Measurements from ENCODE around the gene KAT6B.

GRCh38 chr10:74983383-74983782 is 157.0 kb downstream of the KAT6B start:
- TF ChIP-seq EZH2 (IDR thresholded peaks at IDR 0.05; ENCODE audit: borderline replicate concordance, insufficient read depth, low read length, poor library complexity, severe bottlenecking), result no peak
- TF ChIP-seq REST (IDR thresholded peaks at IDR 0.05; ENCODE audit: borderline replicate concordance), result no peak
- no peak for TF ChIP-seq SMC3 (conservative IDR thresholded peaks at IDR 0.05; ENCODE audit: poor library complexity)
- TF ChIP-seq CTCF (IDR thresholded peaks at IDR 0.05; ENCODE audit: poor library complexity, severe bottlenecking), result no peak
- no peak for TF ChIP-seq POLR2AphosphoS5 (IDR thresholded peaks at IDR 0.05)
- no peak for TF ChIP-seq TAF1 (IDR thresholded peaks at IDR 0.05; ENCODE audit: low read depth)
- no peak for TF ChIP-seq EP300 (conservative IDR thresholded peaks at IDR 0.05; ENCODE audit: poor library complexity, severe bottlenecking)
